Measurements from ENCODE around the gene LDLRAD4.

DNA sequence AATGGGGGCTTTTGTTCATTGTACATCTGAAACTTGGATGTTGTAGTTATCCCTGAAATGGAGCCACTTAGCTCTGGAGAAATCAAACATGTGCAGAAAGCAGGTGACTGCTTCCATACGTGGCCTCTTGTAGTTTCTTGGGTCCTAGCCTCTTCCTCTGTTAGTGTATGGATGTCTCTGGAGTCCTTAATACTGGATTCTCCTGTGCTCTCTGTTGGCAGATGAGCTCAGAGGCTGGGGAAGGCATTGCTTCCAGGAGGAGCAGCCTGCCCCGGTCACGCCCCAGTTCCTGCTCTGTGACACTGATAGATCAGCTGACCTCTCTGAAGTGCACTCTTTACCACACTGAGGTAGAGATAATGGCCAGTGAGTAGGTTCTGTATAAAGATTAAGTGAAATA lies 176.2 kb downstream of the LDLRAD4 start:
- TF ChIP-seq ZNF114 (CRISPR knock-in tag; IDR thresholded peaks at IDR 0.05) = no peak
- TF ChIP-seq, protein P1, sequence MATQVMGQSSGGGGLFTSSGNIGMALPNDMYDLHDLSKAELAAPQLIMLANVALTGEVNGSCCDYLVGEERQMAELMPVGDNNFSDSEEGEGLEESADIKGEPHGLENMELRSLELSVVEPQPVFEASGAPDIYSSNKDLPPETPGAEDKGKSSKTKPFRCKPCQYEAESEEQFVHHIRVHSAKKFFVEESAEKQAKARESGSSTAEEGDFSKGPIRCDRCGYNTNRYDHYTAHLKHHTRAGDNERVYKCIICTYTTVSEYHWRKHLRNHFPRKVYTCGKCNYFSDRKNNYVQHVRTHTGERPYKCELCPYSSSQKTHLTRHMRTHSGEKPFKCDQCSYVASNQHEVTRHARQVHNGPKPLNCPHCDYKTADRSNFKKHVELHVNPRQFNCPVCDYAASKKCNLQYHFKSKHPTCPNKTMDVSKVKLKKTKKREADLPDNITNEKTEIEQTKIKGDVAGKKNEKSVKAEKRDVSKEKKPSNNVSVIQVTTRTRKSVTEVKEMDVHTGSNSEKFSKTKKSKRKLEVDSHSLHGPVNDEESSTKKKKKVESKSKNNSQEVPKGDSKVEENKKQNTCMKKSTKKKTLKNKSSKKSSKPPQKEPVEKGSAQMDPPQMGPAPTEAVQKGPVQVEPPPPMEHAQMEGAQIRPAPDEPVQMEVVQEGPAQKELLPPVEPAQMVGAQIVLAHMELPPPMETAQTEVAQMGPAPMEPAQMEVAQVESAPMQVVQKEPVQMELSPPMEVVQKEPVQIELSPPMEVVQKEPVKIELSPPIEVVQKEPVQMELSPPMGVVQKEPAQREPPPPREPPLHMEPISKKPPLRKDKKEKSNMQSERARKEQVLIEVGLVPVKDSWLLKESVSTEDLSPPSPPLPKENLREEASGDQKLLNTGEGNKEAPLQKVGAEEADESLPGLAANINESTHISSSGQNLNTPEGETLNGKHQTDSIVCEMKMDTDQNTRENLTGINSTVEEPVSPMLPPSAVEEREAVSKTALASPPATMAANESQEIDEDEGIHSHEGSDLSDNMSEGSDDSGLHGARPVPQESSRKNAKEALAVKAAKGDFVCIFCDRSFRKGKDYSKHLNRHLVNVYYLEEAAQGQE (IDR thresholded peaks at IDR 0.05; ENCODE audit: unreplicated experiment) = no peak
- TF ChIP-seq JUNB (IDR thresholded peaks at IDR 0.05; ENCODE audit: unreplicated experiment) = no peak
- TF ChIP-seq EZH2 (IDR thresholded peaks at IDR 0.05; ENCODE audit: low read depth, unreplicated experiment) = no peak
- TF ChIP-seq CTCF (conservative IDR thresholded peaks at IDR 0.05; ENCODE audit: low read depth in 2 of 2) = no peak
- no peak for TF ChIP-seq CREB1 (CRISPR knock-in tag; IDR thresholded peaks at IDR 0.05; ENCODE audit: low read depth)
- TF ChIP-seq POLR2AphosphoS5 (IDR thresholded peaks at IDR 0.05; ENCODE audit: low read depth) = no peak
- TF ChIP-seq EZH2phosphoT487 (IDR thresholded peaks at IDR 0.05; ENCODE audit: unreplicated experiment) = no peak
- TF ChIP-seq ZNF331 (CRISPR knock-in tag; IDR thresholded peaks at IDR 0.05; ENCODE audit: low read depth) = no peak
- TF ChIP-seq STAT1 (IDR thresholded peaks at IDR 0.05; ENCODE audit: unreplicated experiment) = no peak
- TF ChIP-seq, protein P2, sequence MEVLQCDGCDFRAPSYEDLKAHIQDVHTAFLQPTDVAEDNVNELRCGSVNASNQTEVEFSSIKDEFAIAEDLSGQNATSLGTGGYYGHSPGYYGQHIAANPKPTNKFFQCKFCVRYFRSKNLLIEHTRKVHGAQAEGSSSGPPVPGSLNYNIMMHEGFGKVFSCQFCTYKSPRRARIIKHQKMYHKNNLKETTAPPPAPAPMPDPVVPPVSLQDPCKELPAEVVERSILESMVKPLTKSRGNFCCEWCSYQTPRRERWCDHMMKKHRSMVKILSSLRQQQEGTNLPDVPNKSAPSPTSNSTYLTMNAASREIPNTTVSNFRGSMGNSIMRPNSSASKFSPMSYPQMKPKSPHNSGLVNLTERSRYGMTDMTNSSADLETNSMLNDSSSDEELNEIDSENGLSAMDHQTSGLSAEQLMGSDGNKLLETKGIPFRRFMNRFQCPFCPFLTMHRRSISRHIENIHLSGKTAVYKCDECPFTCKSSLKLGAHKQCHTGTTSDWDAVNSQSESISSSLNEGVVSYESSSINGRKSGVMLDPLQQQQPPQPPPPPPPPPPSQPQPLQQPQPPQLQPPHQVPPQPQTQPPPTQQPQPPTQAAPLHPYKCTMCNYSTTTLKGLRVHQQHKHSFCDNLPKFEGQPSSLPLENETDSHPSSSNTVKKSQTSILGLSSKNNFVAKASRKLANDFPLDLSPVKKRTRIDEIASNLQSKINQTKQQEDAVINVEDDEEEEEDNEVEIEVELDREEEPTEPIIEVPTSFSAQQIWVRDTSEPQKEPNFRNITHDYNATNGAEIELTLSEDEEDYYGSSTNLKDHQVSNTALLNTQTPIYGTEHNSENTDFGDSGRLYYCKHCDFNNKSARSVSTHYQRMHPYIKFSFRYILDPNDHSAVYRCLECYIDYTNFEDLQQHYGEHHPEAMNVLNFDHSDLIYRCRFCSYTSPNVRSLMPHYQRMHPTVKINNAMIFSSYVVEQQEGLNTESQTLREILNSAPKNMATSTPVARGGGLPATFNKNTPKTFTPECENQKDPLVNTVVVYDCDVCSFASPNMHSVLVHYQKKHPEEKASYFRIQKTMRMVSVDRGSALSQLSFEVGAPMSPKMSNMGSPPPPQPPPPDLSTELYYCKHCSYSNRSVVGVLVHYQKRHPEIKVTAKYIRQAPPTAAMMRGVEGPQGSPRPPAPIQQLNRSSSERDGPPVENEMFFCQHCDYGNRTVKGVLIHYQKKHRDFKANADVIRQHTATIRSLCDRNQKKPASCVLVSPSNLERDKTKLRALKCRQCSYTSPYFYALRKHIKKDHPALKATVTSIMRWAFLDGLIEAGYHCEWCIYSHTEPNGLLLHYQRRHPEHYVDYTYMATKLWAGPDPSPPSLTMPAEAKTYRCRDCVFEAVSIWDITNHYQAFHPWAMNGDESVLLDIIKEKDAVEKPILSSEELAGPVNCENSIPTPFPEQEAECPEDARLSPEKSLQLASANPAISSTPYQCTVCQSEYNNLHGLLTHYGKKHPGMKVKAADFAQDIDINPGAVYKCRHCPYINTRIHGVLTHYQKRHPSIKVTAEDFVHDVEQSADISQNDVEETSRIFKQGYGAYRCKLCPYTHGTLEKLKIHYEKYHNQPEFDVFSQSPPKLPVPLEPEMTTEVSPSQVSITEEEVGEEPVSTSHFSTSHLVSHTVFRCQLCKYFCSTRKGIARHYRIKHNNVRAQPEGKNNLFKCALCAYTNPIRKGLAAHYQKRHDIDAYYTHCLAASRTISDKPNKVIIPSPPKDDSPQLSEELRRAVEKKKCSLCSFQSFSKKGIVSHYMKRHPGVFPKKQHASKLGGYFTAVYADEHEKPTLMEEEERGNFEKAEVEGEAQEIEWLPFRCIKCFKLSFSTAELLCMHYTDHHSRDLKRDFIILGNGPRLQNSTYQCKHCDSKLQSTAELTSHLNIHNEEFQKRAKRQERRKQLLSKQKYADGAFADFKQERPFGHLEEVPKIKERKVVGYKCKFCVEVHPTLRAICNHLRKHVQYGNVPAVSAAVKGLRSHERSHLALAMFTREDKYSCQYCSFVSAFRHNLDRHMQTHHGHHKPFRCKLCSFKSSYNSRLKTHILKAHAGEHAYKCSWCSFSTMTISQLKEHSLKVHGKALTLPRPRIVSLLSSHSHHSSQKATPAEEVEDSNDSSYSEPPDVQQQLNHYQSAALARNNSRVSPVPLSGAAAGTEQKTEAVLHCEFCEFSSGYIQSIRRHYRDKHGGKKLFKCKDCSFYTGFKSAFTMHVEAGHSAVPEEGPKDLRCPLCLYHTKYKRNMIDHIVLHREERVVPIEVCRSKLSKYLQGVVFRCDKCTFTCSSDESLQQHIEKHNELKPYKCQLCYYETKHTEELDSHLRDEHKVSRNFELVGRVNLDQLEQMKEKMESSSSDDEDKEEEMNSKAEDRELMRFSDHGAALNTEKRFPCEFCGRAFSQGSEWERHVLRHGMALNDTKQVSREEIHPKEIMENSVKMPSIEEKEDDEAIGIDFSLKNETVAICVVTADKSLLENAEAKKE (CRISPR knock-in tag; IDR thresholded peaks at IDR 0.05) = no peak

All from GM23338 (cell line).